ENCODE measurements around the gene CEP57L1. TPM values are rescaled to one million over a fixed set of nuclear protein-coding genes. Genes with fewer than 3 reads are reported as not detected.
"Not testable (repeated sequence)": the region's sequence is repeated elsewhere in the genome, so short reads cannot be mapped to it uniquely, and the experiment has no call there.

Gene CEP57L1
- total RNA-seq, 4 donors from 2014 or later = 11.0 to 30.0 (median 16.3) TPM

DNA sequence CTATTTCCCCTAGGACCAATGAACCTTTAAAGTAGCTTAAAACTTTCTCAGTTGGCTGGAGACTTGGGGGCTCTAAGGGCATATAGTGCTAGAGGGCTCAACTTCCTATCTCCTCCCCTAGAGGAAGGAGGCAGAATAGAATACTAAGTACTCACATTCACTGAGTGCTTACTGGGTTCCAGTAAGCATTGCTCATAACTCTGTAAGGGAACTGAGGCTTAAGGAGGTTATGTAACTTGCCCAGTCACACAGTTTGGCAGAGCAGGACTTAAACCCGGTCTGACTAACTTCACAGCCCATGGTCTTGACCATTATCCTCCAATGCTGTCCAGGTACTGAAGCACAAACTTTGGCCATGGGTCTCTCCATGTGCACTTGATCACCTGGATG, 13.1 kb upstream of the CEP57L1 start:
- Histone ChIP-seq H3K36me3 (peaks cover 0 to 5% of the 10 kb centered on the region in 2 donors), H3K4me3 (no peak overlapping the region), H3K9me3 (no peaks in the 10 kb centered on the region), H3K4me1 (peaks cover 10 to 87% (median 15%) of the 10 kb centered on the region in 3 donors), H3K27me3 (no peaks in the 10 kb centered on the region), H3K27ac (peak overlapping the region in 3 of 4 donors; percentile 4 to 79 (median 77))
- no peak for ATAC-seq
- TF ChIP-seq EP300 (IDR thresholded peaks at IDR 0.05) = no peak
- no peak for TF ChIP-seq POLR2A (IDR thresholded peaks at IDR 0.05)
- peak; percentile 55 for TF ChIP-seq POLR2AphosphoS5 (IDR thresholded peaks at IDR 0.05)
- TF ChIP-seq, protein P1, sequence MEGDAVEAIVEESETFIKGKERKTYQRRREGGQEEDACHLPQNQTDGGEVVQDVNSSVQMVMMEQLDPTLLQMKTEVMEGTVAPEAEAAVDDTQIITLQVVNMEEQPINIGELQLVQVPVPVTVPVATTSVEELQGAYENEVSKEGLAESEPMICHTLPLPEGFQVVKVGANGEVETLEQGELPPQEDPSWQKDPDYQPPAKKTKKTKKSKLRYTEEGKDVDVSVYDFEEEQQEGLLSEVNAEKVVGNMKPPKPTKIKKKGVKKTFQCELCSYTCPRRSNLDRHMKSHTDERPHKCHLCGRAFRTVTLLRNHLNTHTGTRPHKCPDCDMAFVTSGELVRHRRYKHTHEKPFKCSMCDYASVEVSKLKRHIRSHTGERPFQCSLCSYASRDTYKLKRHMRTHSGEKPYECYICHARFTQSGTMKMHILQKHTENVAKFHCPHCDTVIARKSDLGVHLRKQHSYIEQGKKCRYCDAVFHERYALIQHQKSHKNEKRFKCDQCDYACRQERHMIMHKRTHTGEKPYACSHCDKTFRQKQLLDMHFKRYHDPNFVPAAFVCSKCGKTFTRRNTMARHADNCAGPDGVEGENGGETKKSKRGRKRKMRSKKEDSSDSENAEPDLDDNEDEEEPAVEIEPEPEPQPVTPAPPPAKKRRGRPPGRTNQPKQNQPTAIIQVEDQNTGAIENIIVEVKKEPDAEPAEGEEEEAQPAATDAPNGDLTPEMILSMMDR (IDR thresholded peaks at IDR 0.05) = peak in 1 of 4 experiments; percentile 16
- WGBS, 2 donors (ENCODE audit: low coverage in 1 of 2) = 50% methylated on average over 1 of the region's 1 CpG; no CpG with 5 or more reads in 1 of the 2 donors

DNA sequence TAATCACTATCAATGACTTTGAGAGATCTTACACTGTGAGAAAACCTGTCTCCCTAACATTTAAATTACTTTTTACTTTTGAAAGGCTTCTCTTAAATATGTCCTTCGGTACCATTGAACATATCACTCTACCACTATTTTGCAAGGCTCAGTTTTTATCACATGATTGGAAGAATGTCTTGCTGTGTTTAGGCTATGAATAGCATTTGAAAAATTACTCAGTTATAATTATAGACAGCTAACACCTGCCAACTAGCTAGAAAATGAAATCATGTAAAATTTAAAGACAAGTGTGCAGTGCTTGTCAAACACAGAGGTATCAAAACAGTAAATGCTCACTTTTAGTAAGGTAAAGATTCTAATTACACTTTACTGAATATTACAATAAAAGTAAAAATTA, 11.7 kb upstream of the CEP57L1 start:
- WGBS, 2 donors (ENCODE audit: low coverage in 1 of 2) = 55 to 62% methylated on average over 1 of the region's 1 CpG
- Histone ChIP-seq H3K4me3 (no peak overlapping the region), H3K27me3 (no peaks in the 10 kb centered on the region), H3K4me1 (peaks cover 10 to 87% (median 20%) of the 10 kb centered on the region in 3 donors), H3K9me3 (no peaks in the 10 kb centered on the region), H3K36me3 (peaks cover 0 to 5% of the 10 kb centered on the region in 2 donors), H3K27ac (no peak overlapping the region)
- TF ChIP-seq POLR2AphosphoS5 (IDR thresholded peaks at IDR 0.05) = no peak
- TF ChIP-seq EP300 (IDR thresholded peaks at IDR 0.05) = no peak
- TF ChIP-seq, protein P1 (IDR thresholded peaks at IDR 0.05) = no peak
- no peak for TF ChIP-seq POLR2A (IDR thresholded peaks at IDR 0.05)
- ATAC-seq = no peak

DNA sequence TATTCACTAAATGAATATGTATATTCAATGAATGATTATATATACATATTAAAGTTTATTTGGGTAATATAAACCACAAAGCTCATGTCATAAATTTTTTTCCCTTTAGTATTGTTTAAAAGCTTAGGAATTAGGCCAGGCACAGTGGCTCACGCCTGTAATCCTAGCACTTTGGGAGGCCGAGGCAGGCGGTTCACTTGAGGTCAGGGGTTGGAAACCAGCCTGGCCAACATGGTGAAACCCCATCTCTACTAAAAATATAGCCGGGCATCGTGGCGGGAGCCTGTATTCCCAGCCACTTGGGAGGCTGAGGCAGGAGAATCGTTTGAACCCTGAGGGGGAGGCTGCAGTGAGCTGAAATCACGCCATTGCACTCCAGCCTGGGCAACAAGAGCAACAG, 11.2 kb upstream of the CEP57L1 start:
- H3K27me3 ChIP-seq, H3K4me3 ChIP-seq, ATAC-seq, H3K9me3 ChIP-seq, H3K36me3 ChIP-seq, H3K27ac ChIP-seq: not testable (repeated sequence)
- 78 to 82% methylated on average over 2 to 8 of the region's 8 CpGs for WGBS, 2 donors (ENCODE audit: low coverage in 1 of 2)
- H3K4me1 ChIP-seq = peaks cover 13 to 87% (median 21%) of the 10 kb centered on the region in 3 donors

DNA sequence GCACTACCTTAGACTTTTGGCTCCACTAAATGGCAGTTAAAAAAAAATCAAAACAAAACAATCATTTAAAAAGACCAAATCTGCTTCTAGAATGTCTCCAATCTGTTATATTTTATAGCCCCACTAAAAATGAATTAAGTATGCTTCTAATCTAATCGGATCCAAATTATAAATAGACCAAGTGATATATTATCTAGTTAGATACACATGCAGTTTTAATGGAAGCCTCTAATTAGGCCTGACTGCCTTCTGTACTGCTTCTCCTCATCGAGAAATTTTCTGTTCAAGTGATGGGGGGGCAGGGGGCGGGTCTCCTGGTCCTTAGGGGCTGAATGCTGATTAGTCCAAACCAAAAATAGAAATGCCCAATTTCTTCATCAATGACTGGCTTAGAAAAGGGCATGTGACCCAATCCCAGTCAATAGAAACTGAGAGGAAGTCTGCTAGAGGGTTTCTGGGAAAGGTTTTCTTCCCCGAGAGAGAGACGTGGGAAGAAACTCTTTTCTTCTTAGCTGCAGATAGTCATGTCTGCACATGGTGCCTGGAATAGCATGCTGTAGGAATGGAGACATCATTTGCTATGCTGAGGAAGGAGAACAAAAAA, 7.5 kb upstream of the CEP57L1 start:
- Histone ChIP-seq H3K36me3 (peaks cover 0 to 5% of the 10 kb centered on the region in 2 donors), H3K9me3 (no peaks in the 10 kb centered on the region), H3K27me3 (no peaks in the 10 kb centered on the region), H3K4me3 (no peak overlapping the region), H3K4me1 (peaks cover 4 to 89% (median 12%) of the 10 kb centered on the region in 3 donors), H3K27ac (peak overlapping the region; percentile 39 to 53 (median 48))
- 17 to 41% methylated on average over 4 to 5 of the region's 5 CpGs for WGBS, 2 donors (ENCODE audit: low coverage in 1 of 2)
- no peak for ATAC-seq
- TF ChIP-seq, protein P1 (IDR thresholded peaks at IDR 0.05) = no peak
- TF ChIP-seq EP300 (IDR thresholded peaks at IDR 0.05) (no peak), POLR2A (IDR thresholded peaks at IDR 0.05) (no peak), POLR2AphosphoS5 (IDR thresholded peaks at IDR 0.05) (no peak)

DNA sequence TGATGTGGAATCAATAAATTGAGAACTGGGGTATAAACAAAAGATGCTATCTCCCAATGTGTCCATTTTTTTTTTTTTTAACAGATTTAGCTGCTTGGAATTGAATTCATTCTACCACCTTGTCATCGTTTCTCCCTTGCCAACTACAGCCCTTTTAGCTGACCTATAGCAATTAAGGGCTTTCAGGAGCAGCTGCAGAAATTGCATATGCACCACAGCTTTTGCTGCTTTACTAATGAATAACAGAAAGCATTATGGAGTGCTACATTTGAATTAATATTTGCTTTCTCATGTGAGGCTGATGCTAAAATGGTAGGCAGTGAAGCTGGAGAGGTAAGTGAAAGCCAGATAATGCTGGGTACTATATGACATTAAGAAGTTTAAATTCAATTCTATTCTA, 6.3 kb upstream of the CEP57L1 start:
- Histone ChIP-seq H3K9me3 (no peaks in the 10 kb centered on the region), H3K27me3 (no peaks in the 10 kb centered on the region), H3K4me1 (peaks cover 4 to 89% (median 12%) of the 10 kb centered on the region in 3 donors), H3K4me3 (no peak overlapping the region), H3K27ac (peak overlapping the region in 2 of 4 donors; percentile 24 to 53), H3K36me3 (peaks cover 0 to 5% of the 10 kb centered on the region in 2 donors)
- no peak for ATAC-seq
- TF ChIP-seq POLR2A (IDR thresholded peaks at IDR 0.05) (no peak), EP300 (IDR thresholded peaks at IDR 0.05) (no peak), POLR2AphosphoS5 (IDR thresholded peaks at IDR 0.05) (no peak)
- TF ChIP-seq, protein P1 (IDR thresholded peaks at IDR 0.05) = no peak
- WGBS, 2 donors (ENCODE audit: low coverage in 1 of 2) = 44 to 50% methylated on average over 1 of the region's 1 CpG
